Transverse colon (tissue), 4 donors: Measurements from ENCODE around the gene PLIN3. TPM values are rescaled to one million over a fixed set of nuclear protein-coding genes. Genes with fewer than 3 reads are reported as not detected.
"Not testable (repeated sequence)": the region's sequence is repeated elsewhere in the genome, so short reads cannot be mapped to it uniquely, and the experiment has no call there.

Source experiments
- DNase-seq: peaks from one replicate; pipeline ENCODE4 v3.0.0-alpha.2; 2019
- H3K27ac ChIP-seq, 4 donors: fragments of 200-600 bp; sonication (generic); 2 replicates each; pipeline ENCODE4 v1.5.1; 2016 to 2018; ENCODE audit warnings: inconsistent platforms in 4 of 4
- H3K27me3 ChIP-seq: fragments of 200-600 bp; sonication (generic); 2 replicates; pipeline ENCODE4 v1.5.1; 2017; ENCODE audit warnings: inconsistent platforms
- H3K36me3 ChIP-seq, 4 donors: fragments of 200-600 bp; sonication (generic); 2 replicates each; pipeline ENCODE4 v1.5.1; 2017 to 2019; ENCODE audit warnings: inconsistent platforms in 4 of 4
- H3K4me1 ChIP-seq, 4 donors: fragments of 200-600 bp; sonication (generic); 2 replicates each; pipeline ENCODE4 v1.5.1; 2017 to 2020; ENCODE audit warnings: inconsistent platforms in 4 of 4
- H3K4me3 ChIP-seq, 4 donors: fragments of 200-600 bp; sonication (generic); 1 replicate in 1 of 4; 2 replicates in 3 of 4; pipeline versions ENCODE4 v1.5.1 to v1.6.1; 2017 to 2019; ENCODE audit warnings: inconsistent platforms in 4 of 4
- H3K9me3 ChIP-seq, 2 donors: fragments of 200-600 bp; sonication (generic); 2 replicates each; pipeline ENCODE4 v1.5.1; 2017 to 2019; ENCODE audit warnings: inconsistent platforms in 2 of 2
- EP300 ChIP-seq: sonication (generic); formaldehyde crosslinking; IDR thresholded peaks from one replicate; pipeline ENCODE4 v1.6.1; 2017; ENCODE audit warnings: antibody characterized with exemption, low read depth
- POLR2A ChIP-seq: fragments of 450-650 bp; IDR thresholded peaks from one replicate; pipeline ENCODE4 v1.6.1; 2016; ENCODE audit warnings: antibody characterized with exemption, mild to moderate bottlenecking, moderate library complexity
- POLR2AphosphoS5 ChIP-seq, 3 donors: sonication (generic); formaldehyde crosslinking; IDR thresholded peaks; one replicate each; pipeline ENCODE4 v1.6.1; 2016; ENCODE audit warnings: antibody characterized with exemption in 3 of 3
- WGBS, 2 donors: methylation state at CpG; one replicate each; pipeline ENCODE4 v1.1.5; 2018; ENCODE audit warnings: low coverage in 1 of 2; 5-methylcytosine and 5-hydroxymethylcytosine counted together
- in situ Hi-C, 4 donors: fragments of 200-750 bp; cut with MboI; loops; one replicate each; pipeline versions ENCODE4 v1.15.0 to v1.15.1; 2017; ENCODE audit warnings: low sequenced_read_pairs in 3 of 4, low pct_ligation_motif_present in 1 of 4, low pct_unique_long_range_greater_than_20kb in 1 of 4
- intact Hi-C: fragments of 100-400 bp; cut with DNase I; formaldehyde crosslinking; loops from one replicate; pipeline ENCODE4 v1.15.1; 2023; ENCODE audit warnings: low total_unique reads
- total RNA-seq, 4 donors: library from RNA; depleted of rRNA; stranded (reverse); fragments of >200 nt; gene quantifications; one replicate each; pipeline ENCODE4 v1.1.0, GENCODE V29; 2016
- TF ChIP-seq, protein P1 (sequence below), 5 experiments: fragments of 200-600 bp in 3 of 5; fragments of 450-650 bp in 2 of 5; sonication (generic) in 3 of 5; IDR thresholded peaks; 1 replicate in 2 of 5; 2 replicates in 3 of 5; pipeline ENCODE4 v1.5.1; 2016 to 2017; ENCODE audit warnings: antibody characterized with exemption in 5 of 5, inconsistent platforms in 3 of 5, mild to moderate bottlenecking in 2 of 5, moderate library complexity in 1 of 5

Gene PLIN3
- total RNA-seq, 4 donors from 2014 or later, result 27.5 to 85.5 (median 77.1) TPM

DNA sequence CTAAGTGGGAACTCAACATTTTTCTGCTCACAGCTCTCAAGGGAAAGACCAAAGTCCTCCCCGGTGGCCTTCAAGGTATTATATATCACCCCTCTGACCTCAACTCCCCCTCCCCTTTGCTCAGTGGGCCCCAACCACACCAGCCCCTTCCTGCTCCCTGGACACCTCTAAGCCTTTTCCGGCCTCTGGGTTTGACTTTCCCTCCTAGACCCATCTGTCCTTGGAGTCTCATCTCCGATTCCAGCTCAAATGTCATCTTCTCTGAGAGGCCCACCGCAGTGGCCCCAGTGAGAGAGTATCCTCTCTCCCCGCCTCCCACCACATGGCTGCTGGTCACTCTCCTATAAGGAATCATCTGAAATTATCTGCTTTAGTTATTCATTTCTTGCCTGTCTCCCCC lies 40.9 kb upstream of the PLIN3 start:
- Histone ChIP-seq H3K36me3 (no peaks in the 10 kb centered on the region), H3K27ac (no peak overlapping the region), H3K4me3 (no peak overlapping the region), H3K27me3 (peaks cover 10% of the 10 kb centered on the region), H3K4me1 (peaks cover 18 to 28% (median 24%) of the 10 kb centered on the region in 4 donors), H3K9me3 (no peaks in the 10 kb centered on the region)
- TF ChIP-seq POLR2A (no peak), EP300 (no peak), POLR2AphosphoS5 (IDR thresholded peaks at IDR 0.05) (no peak)
- TF ChIP-seq, protein P1, sequence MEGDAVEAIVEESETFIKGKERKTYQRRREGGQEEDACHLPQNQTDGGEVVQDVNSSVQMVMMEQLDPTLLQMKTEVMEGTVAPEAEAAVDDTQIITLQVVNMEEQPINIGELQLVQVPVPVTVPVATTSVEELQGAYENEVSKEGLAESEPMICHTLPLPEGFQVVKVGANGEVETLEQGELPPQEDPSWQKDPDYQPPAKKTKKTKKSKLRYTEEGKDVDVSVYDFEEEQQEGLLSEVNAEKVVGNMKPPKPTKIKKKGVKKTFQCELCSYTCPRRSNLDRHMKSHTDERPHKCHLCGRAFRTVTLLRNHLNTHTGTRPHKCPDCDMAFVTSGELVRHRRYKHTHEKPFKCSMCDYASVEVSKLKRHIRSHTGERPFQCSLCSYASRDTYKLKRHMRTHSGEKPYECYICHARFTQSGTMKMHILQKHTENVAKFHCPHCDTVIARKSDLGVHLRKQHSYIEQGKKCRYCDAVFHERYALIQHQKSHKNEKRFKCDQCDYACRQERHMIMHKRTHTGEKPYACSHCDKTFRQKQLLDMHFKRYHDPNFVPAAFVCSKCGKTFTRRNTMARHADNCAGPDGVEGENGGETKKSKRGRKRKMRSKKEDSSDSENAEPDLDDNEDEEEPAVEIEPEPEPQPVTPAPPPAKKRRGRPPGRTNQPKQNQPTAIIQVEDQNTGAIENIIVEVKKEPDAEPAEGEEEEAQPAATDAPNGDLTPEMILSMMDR (IDR thresholded peaks at IDR 0.05), result no peak
- no peak for DNase-seq
- in situ Hi-C loops (loop anchor here in 1 of 4 donors (5.0 to 25.0 kb wide), 2 partner anchors 36 to 96 kb away; no protein-coding TSS in a partner anchor), intact Hi-C loops (no loop called here)
- WGBS, 2 donors, result 89% methylated on average over 5 of the region's 5 CpGs; no CpG with 5 or more reads in 1 of the 2 donors

DNA sequence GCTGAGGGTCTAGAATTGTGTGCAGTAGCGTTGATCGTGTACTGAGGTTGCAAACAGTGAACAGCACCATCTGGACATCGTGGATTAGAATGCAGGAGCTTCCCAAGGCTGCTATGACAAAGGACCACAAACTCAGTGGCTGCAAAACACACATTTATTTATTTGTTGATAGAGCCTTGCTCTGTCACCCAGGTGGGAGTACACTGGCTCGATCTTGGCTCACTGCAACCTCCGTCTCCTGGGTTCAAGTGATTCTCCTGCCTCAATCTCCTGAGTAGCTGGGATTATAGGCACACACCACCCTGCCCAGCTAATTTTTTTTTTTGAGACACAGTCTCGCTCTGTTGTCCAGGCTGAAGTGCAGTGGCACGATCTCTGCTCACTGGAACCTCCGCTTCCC lies 39.5 kb upstream of the PLIN3 start:
- H3K4me1 ChIP-seq, result peaks cover 18 to 24% (median 23%) of the 10 kb centered on the region in 4 donors
- TF ChIP-seq POLR2AphosphoS5 (IDR thresholded peaks at IDR 0.05) (no peak), EP300 (no peak), POLR2A (no peak)
- TF ChIP-seq, protein P1 (IDR thresholded peaks at IDR 0.05), result no peak
- intact Hi-C loops, result no loop called here
- no peaks in the 10 kb centered on the region for H3K9me3 ChIP-seq
- no peak overlapping the region for H3K4me3 ChIP-seq
- in situ Hi-C loops, result loop anchor here in 1 of 4 donors (5.0 to 25.0 kb wide), 2 partner anchors 35 to 95 kb away; no protein-coding TSS in a partner anchor
- H3K27me3 ChIP-seq, result peaks cover 10% of the 10 kb centered on the region
- H3K27ac ChIP-seq, result no peak overlapping the region
- no peak for DNase-seq
- H3K36me3 ChIP-seq, result no peaks in the 10 kb centered on the region
- WGBS, 2 donors, result 80 to 83% methylated on average over 2 to 8 of the region's 8 CpGs

DNA sequence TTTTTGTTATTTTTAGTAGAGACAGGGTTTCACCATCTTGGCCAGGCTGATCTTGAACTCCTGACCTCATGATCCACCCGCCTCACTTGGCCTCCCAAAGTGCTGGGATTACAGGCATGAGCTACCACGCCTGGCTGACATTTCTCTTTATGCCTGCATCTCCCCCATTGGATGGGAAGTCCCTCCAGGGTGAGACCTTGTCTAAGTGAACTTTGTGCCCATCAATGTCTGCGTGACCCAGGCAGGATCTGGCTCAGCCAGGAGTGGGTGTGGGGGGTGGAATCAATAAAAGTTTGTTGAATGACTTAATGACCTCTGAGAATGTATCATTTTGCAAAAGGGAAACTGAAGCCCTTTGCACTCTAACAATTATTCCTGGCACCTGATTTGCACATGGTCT lies 37.0 kb upstream of the PLIN3 start:
- Histone ChIP-seq H3K27me3 (peaks cover 10% of the 10 kb centered on the region), H3K36me3 (no peaks in the 10 kb centered on the region), H3K4me1 (peaks cover 5 to 6% (median 5%) of the 10 kb centered on the region in 4 donors), H3K27ac (no peak overlapping the region), H3K4me3 (no peak overlapping the region), H3K9me3 (no peaks in the 10 kb centered on the region)
- peak; percentile 33 for DNase-seq
- intact Hi-C loops (no loop called here), in situ Hi-C loops (loop anchor here in 1 of 4 donors (25.0 kb wide), 1 partner anchor 92 kb away; no protein-coding TSS in a partner anchor)
- no peak for TF ChIP-seq POLR2A
- no peak for TF ChIP-seq POLR2AphosphoS5 (IDR thresholded peaks at IDR 0.05)
- TF ChIP-seq, protein P1 (IDR thresholded peaks at IDR 0.05), result no peak
- no peak for TF ChIP-seq EP300
- 60% methylated on average over 3 of the region's 3 CpGs; no CpG with 5 or more reads in 1 of the 2 donors for WGBS, 2 donors

DNA sequence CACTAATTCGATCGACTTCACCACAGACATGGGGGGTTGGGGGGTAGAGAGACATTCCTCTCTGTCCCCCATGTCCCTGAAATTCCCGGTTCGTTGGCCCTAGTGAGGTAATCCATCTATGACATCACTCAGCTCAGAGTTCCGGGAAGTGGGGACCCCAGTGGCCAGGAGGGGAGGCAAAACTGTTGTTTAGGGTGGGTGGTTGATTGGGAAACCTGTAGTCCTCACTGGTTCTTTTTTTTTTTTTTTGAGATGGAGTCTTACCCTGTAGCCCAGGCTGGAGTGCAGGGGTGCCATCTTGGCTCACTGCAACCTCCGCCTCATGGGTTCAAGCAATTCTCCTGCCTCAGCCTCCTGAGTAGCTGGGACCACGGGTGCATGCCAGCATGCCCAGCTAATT lies 35.3 kb upstream of the PLIN3 start, which contains the start of gene ARRDC5:
Gene ARRDC5, minus strand, starts transcription at position 101 of the 400 bp plus-strand sequence. Its CDS starts 71 bp downstream, at position 30.
- no peak for TF ChIP-seq POLR2A
- TF ChIP-seq POLR2AphosphoS5 (IDR thresholded peaks at IDR 0.05), result no peak
- TF ChIP-seq, protein P1 (IDR thresholded peaks at IDR 0.05), result no peak
- no peak for TF ChIP-seq EP300
- 85% methylated on average over 7 of the region's 7 CpGs; no CpG with 5 or more reads in 1 of the 2 donors for WGBS, 2 donors
- intact Hi-C loops, result no loop called here

DNA sequence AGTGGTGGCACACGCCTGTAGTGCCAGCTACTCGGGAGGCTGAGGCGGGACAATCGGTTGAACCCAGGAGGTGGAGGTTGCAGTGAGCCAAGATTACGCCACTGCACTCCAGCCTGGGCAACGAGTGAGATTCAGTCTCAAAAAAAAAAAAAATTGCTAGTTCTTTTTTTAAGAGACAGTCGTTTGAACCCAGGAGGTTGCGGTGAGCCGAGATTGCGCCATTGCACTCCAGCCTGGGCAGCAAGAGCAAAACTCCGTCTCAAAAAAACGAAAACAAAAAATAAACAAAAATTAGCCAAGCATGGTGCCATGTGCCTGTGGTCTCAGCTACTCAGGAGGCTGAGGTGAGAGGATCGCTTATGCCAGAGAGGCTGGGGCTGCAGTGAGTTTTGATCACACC lies 33.4 kb upstream of the PLIN3 start:
- 79 to 83% methylated on average over 13 of the region's 13 CpGs for WGBS, 2 donors

More for the DNA sequence above, 35.3 kb upstream of the PLIN3 start, which contains the start of gene ARRDC5:
- Histone ChIP-seq H3K27me3 (no peaks in the 10 kb centered on the region), H3K4me3 (no peak within 1 kb of the TSS), H3K36me3 (no peaks in the 10 kb centered on the region), H3K27ac (no peak within 1 kb of the TSS), H3K4me1 (no peaks in the 10 kb centered on the region), H3K9me3 (no peaks in the 10 kb centered on the region)
- in situ Hi-C loops, result loop anchor here in 1 of 4 donors (25.0 kb wide), 1 partner anchor 90 kb away; no protein-coding TSS in a partner anchor
- no peak for DNase-seq

More for the DNA sequence above, 33.4 kb upstream of the PLIN3 start:
- H3K4me3 ChIP-seq, intact Hi-C loops, H3K27me3 ChIP-seq, DNase-seq, H3K36me3 ChIP-seq, H3K4me1 ChIP-seq, H3K27ac ChIP-seq, H3K9me3 ChIP-seq: not testable (repeated sequence)
- in situ Hi-C loops, result loop anchor here in 1 of 4 donors (25.0 kb wide), 1 partner anchor 89 kb away; no protein-coding TSS in a partner anchor
